ENCODE results near the gene HIVEP3.

DNA sequence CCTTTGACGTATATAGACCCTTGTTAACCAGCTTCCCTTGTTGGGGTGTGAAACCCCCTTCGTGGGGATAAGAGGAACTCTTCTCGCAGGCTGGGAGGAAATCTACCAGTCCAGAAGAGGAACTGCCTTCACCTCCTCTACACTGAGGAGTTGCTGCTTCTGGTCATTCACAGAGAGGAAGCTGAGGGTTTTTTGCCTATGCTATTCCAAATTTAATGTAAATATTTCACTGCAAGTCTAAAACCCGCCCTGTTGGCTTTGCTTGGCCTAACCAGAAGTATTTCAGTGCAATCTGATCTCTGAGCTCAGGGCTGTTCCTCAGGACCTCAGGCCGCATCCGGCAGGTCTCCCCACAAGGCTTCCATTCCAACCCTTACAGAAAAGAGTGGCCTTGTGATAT, 150.1 kb downstream of the HIVEP3 start:
- TF ChIP-seq, protein P1, sequence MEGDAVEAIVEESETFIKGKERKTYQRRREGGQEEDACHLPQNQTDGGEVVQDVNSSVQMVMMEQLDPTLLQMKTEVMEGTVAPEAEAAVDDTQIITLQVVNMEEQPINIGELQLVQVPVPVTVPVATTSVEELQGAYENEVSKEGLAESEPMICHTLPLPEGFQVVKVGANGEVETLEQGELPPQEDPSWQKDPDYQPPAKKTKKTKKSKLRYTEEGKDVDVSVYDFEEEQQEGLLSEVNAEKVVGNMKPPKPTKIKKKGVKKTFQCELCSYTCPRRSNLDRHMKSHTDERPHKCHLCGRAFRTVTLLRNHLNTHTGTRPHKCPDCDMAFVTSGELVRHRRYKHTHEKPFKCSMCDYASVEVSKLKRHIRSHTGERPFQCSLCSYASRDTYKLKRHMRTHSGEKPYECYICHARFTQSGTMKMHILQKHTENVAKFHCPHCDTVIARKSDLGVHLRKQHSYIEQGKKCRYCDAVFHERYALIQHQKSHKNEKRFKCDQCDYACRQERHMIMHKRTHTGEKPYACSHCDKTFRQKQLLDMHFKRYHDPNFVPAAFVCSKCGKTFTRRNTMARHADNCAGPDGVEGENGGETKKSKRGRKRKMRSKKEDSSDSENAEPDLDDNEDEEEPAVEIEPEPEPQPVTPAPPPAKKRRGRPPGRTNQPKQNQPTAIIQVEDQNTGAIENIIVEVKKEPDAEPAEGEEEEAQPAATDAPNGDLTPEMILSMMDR (IDR thresholded peaks at IDR 0.05), result no peak
- TF ChIP-seq POLR2A (IDR thresholded peaks at IDR 0.05), result no peak
